ENCODE results near the gene NHEJ1.

NHEJ1 gene

GRCh38 chr2:219026946-219027345 lies 133.7 kb downstream of the NHEJ1 start:
- DNase-seq: no peak

- no peak for DNase-seq
Observed at GRCh38 chr2:219025637-219026585, 134.7 kb downstream of the NHEJ1 start.
